GM20431 (cell line): ENCODE results near the gene CEP128.

ENCODE experiments used
- in situ Hi-C: fragments of 300-500 bp; cut with MseI, MboI; formaldehyde crosslinking; loops from one replicate; pipeline ENCODE4 v1.15.0; 2020; ENCODE audit warnings: low sequenced_read_pairs; ENCODE audit not compliant: unreplicated experiment

CEP128 gene

GRCh38 chr14:80705241-80705980 is 236.1 kb downstream of the CEP128 start:
- in situ Hi-C loops, result no loop called here

DNA sequence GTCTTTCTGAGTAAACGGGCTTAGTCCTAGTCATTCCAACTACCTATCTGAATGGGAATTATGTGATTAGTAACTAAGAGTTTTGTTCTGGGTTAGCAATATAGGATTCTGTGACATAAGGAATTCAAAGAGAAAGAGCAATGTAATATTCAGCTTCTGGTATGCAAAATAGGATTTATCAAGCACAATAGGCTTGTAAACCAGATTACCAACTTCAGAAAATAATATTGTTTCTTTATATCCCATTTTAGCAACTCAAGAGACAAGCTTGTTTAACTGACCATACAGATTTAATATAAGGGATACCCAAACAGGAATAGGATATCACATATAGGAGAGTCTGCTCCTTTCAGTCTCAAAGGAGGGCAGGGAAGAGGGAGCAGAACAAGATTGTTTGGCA is 240.9 kb downstream of the CEP128 start:
- in situ Hi-C loops, result no loop called here

- in situ Hi-C loops, result no loop called here
Measured at GRCh38 chr14:80699861-80700260, 241.7 kb downstream of the CEP128 start.

- in situ Hi-C loops, result no loop called here
Measured at GRCh38 chr14:80698974-80699373, 242.6 kb downstream of the CEP128 start.

DNA sequence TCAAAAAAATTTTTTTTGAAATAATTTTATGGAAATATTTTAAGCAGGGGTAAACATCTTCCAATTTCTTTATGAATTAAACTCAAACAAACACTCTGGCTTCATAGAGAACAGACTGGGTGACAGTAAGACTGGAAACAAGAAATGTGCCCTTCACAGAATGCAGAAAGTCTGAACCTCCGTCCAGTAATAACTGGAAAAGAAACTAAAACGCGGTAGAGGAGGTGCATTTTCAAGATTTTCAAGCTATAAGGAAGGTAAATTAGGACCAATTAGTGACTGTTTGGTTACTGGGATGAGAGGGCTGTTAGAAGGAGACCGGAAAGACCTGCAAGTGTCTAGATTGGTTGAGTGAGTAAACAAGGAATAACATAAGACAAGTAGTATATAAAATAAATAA is 245.7 kb downstream of the CEP128 start:
- in situ Hi-C loops, result no loop called here

- in situ Hi-C loops, result no loop called here
Measured at GRCh38 chr14:80692903-80693302, 248.6 kb downstream of the CEP128 start.

DNA sequence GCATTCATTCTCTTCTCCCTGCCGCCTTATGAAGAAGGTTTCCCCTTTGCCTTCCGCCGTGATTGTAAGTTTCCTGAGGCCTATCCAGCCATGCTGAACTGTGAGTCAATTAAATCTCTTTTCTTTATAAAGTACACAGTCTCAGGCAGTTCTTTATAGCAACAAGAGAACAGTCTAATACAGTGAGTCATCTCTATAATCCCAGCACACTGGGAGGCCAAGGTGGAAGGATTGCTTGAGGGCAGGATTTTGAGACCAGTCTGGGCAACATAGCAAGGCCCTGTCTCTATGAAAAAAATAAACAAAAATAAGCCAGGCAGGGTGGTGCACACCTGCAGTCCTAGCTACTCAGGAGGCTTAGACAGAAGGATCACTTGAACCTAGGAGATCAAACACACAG is 259.9 kb downstream of the CEP128 start:
- in situ Hi-C loops, result no loop called here

DNA sequence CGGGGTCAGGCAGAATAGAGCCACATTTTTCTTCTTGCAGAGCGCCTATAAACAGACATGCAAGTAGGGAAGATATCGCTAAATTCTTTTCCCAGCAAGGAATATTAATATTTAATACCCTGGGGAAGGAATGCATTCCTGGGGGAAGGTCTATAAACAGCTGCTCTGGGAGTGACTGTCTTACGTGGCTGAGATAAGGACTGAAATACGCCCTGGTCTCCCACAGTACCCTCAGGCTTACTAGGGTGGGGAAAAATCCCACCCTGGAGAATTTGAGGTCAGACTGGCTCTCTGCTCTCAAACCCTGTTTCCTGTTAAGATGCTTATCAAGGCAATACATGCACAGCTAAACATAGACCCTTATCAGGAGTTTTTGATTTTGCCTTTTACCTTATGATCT is 262.3 kb downstream of the CEP128 start:
- in situ Hi-C loops, result no loop called here

DNA sequence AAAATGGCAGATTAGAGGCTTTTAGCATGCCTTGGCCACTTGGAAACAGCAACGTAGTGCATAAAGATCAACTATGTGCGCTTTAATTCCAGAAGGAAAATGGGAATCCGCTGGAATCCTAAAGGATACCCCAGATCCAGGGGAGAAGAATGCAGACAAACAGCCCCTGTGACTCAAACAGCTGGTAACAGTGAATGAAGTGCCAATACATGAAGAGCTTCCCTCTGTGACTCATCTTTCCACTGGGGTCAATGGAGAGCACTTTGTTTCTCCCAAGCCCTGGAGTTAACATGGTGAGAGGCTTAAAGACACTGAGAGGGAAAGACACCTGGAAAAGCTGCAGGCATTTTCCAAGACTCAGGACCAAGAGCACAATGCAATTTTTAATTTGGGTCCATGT is 263.1 kb downstream of the CEP128 start:
- in situ Hi-C loops, result no loop called here

DNA sequence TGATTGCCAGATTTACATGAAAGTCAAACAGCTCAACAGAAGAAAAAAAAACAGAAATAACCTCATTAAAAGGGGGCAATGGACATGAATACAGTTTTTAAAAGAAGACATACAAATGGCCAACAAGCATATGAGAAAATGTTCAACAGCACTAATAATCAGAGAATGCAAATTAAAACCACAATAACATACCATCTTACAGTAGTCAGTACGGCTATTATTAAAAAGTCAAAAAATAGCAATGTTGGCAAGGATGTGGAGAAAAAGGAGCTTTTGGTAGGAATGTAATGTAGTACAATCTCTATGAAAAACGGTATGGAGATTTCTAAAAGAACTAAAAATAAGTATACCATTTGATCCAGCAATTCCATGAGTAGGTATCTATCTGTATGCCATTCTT is 272.1 kb downstream of the CEP128 start:
- in situ Hi-C loops, result no loop called here

DNA sequence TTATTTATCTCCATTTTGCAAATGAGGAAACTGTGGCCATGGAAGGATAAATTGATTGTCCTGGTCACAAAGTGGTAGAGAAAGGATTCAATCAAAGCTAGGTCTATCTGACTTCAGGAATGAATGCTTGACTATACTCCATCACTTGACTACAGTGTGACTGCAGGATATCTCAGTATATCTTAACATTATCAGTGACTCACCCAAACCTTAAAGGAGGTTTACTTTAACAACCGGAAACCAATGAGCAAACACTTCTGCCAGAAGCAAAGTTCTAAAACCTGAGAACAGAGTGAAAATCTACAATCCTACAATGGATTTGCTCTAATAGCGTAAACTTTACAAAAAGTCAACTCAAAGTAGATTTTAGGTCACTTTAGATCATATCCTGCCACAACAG is 277.0 kb downstream of the CEP128 start:
- in situ Hi-C loops, result no loop called here

DNA sequence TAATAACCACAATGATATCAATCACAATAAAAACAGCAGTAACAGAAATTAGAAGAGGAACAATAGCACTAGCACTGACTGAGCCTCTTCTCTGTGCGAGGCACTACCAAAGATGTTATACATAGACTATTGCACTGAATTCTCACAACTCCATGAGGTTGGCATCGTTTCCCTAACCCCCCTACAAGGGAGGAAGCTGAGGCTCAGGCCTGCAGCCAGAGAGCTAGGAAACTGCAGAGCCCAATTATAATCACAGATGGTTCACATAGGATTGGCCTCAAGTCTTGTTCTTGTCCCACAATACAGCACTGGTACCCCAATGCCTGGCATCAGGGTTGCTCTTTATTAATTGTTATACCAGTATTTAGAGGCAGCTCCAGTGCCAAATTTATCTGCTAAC is 278.0 kb downstream of the CEP128 start:
- in situ Hi-C loops, result no loop called here

DNA sequence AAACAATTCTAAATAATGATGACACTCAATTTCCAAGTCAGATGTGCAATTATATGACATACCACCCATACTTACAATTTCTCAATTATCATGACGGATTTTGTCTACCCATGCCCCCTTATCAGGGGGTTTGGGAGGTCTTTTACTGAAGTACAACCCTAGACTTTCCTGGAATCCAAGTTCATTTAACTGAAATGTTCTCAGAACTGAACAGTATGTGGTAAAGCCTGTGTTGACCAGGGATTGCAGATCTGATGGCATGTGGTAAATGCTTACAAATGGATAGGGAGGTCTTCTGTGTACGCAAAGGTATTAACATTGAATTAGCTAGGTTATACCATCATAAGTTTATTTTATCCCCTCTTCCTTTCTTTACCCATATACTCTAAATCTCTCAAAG is 281.8 kb downstream of the CEP128 start:
- in situ Hi-C loops, result no loop called here

GRCh38 chr14:80658733-80659132 is 282.8 kb downstream of the CEP128 start:
- in situ Hi-C loops, result no loop called here

- in situ Hi-C loops, result no loop called here
Measured at GRCh38 chr14:80658155-80658554, 283.4 kb downstream of the CEP128 start.

- in situ Hi-C loops, result no loop called here
Measured at GRCh38 chr14:80653956-80654355, 287.6 kb downstream of the CEP128 start.

DNA sequence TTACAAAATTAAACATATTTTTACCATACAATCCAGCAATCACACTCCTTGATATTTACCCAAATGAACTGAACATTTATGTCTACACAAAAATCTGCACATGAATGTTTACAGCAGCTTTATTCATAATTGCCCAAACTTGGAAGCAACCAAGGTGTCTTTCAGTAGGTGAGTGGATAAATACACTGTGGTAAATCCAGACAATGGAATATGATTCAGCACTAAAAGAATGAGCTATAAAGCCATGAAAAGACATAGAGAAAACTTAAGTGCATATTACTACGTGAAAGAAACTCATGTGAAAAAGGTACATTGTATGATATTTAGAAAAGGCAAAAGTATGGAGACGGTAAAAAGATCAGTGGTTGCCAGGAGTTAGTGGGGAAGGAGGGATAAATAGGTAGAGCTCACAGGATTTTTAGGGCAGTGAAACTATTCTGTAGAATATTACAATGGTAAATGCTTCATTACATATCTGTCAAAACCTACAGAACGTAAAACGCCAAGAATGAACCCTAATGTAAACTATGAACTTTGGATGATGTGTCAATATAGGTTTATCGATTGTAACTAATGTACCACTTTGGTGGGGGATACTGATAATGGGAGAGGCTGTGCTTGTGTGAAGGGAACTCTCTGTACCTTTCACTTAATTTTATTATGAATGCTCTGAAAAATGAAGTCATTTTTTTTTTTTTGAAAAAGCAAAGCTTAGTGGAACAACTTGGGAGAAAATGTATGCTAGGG is 295.7 kb downstream of the CEP128 start:
- in situ Hi-C loops, result no loop called here

GRCh38 chr14:80644826-80645225 is 296.7 kb downstream of the CEP128 start:
- in situ Hi-C loops, result no loop called here

DNA sequence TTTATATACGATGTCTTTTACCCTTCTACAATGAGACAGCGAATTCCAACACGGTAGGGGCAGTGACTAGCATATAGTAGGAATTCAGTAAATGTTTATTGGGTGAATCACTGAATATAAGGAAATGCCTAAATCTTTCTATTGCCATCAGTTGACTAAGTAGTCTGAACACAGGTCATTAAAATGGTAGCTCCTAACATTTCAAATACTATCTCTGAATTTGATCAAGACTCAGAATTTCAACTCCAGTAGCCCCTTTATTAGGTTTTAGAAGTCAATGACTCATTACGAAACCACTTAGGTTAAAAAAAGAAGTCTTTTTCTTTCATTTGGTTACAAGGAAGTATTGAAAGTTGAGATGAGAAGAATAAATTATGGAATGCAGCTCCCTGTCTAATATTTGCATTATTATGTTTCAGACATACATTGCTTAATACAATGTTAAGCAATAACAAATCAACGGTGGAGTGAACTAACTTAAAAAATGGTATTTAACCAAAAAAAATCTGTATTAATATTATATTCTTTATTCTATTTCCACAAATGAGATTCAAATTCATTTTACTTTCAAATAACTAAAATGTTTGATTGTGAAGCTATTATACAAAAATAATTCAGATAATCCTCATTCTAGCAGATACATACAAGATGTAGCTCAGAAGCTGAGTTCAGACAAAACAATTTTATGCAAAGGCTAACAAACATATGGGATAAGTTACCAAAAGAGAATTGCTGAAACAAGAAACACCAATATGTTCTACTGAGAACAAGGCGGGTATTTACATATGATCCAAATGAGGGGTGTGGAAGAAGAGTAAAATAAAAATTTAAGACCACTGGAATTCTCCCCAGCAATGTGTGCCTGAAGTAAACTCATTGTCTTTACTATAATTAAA is 302.7 kb downstream of the CEP128 start:
- in situ Hi-C loops, result no loop called here

DNA sequence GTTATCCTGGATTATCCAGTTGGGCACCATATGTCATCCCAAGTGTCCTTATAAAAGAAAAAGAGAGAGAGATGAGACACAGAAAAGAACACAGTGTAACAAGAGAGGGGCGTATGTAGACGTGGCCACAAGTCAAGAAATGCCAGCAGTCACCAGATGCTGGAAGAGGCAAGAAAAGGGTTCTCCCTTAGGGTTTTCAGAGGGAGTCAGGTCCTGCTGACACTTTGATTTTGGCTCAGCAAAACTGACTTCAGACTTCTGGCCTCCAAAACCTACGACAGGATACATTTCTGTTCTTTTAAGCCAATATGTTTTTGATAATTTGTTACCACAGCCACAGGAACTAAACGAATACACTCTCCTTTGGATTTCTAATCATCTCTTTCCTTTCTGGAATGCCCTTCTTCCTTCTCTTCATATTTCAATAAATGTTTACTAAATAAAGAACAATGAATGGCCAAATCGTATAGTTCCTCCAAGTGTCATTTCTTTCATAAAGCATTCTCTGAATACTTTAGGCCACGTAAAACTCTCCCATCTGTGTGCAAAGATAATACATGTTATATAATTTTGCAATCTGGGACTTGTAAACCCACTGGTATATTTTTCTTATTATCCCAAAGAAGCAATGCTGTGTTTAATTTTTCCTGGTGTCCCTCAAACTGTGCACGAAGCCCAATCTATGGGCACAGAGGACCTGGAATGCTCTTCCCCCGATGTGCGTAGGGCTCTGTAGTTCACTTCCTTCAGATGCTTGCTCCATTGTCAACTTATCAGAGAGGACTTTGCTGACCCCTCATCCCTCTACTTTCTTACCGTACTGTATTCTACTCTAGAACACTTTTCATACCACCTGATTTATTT is 303.6 kb downstream of the CEP128 start:
- in situ Hi-C loops, result no loop called here
